ENCODE data around the gene OTUD5. TPM values are rescaled to one million over a fixed set of nuclear protein-coding genes. Genes with fewer than 3 reads are reported as not detected.

Gene OTUD5
- total RNA-seq, 1 experiment from 2014 or later = 59.5 TPM

- peaks cover 2% of the 10 kb centered on the region; the same call in 1 of the 2 replicates for H3K36me3 ChIP-seq (ENCODE audit: control insufficient read depth, insufficient read depth, low read length)
- ChIA-PET POLR2A (no interaction called here), CTCF (no interaction called here)
- DNase-seq (ENCODE audit: low read depth, low spot score) (no peak), ATAC-seq (no peak)
- intact Hi-C loops (cut with micrococcal nuclease; ENCODE audit: unreplicated experiment) (no loop called here), in situ Hi-C loops (cut with HindIII; ENCODE audit: low pct_unique_long_range_greater_than_20kb, low sequenced_read_pairs) (no loop called here)
- H3K4me3 ChIP-seq (ENCODE audit: low read depth in 2 of 2, low read length in 2 of 2) = no peak overlapping the region
- no peak overlapping the region for H3K27ac ChIP-seq (ENCODE audit: low read length)
- BruUV-seq (replicated peaks) = no TSS peak
- H3K9me3 ChIP-seq (ENCODE audit: control insufficient read depth, insufficient read depth, low read depth, low read length) = no peaks in the 10 kb centered on the region
- peaks cover under 1% of the 10 kb centered on the region; the same call in 1 of the 2 replicates for H3K4me1 ChIP-seq (ENCODE audit: control insufficient read depth, insufficient read depth, low read length)
- H3K27me3 ChIP-seq (ENCODE audit: control insufficient read depth, insufficient read depth, low read length) = no peaks in the 10 kb centered on the region
- TF ChIP-seq CTCF (IDR thresholded peaks at IDR 0.05) (no peak), REST (IDR thresholded peaks at IDR 0.05; ENCODE audit: insufficient read depth in 1 of 2, low read depth in 2 of 2, low read length in 1 of 2) (no peak), POLR2AphosphoS5 (IDR thresholded peaks at IDR 0.05; ENCODE audit: low read depth, low read length) (no peak), SIN3A (IDR thresholded peaks at IDR 0.05; ENCODE audit: borderline replicate concordance, insufficient read depth, low read depth, low read length) (no peak), TCF7L2 (IDR thresholded peaks at IDR 0.05; ENCODE audit: low read depth, low read length) (no peak)
Observed at GRCh38 chrX:48905090-48905790, 52.2 kb downstream of the OTUD5 start.

- Histone ChIP-seq H3K9me3 (ENCODE audit: control insufficient read depth, insufficient read depth, low read depth, low read length) (no peaks in the 10 kb centered on the region), H3K36me3 (ENCODE audit: control insufficient read depth, insufficient read depth, low read length) (peaks cover 2% of the 10 kb centered on the region; the same call in 1 of the 2 replicates), H3K4me1 (ENCODE audit: control insufficient read depth, insufficient read depth, low read length) (no peaks in the 10 kb centered on the region), H3K27ac (ENCODE audit: low read length) (no peak overlapping the region), H3K4me3 (ENCODE audit: low read depth in 2 of 2, low read length in 2 of 2) (no peak overlapping the region), H3K27me3 (ENCODE audit: control insufficient read depth, insufficient read depth, low read length) (no peaks in the 10 kb centered on the region)
- intact Hi-C loops (cut with micrococcal nuclease; ENCODE audit: unreplicated experiment) = no loop called here
- no peak for TF ChIP-seq REST (IDR thresholded peaks at IDR 0.05; ENCODE audit: insufficient read depth in 1 of 2, low read depth in 2 of 2, low read length in 1 of 2)
- no peak for TF ChIP-seq CTCF (IDR thresholded peaks at IDR 0.05)
- ATAC-seq (peak; percentile 29; the same call in 1 of the 2 replicates), DNase-seq (ENCODE audit: low read depth, low spot score) (no peak)
- POLR2A ChIA-PET = interaction anchor here (0.6 kb wide), 1 partner anchor 162 kb away, joined by 9 read pairs; no protein-coding TSS in a partner anchor
- no TSS peak for BruUV-seq (replicated peaks)
- CTCF ChIA-PET = no interaction called here
- in situ Hi-C loops (cut with HindIII; ENCODE audit: low pct_unique_long_range_greater_than_20kb, low sequenced_read_pairs) = no loop called here
Observed at GRCh38 chrX:48904626-48905025, 52.8 kb downstream of the OTUD5 start.

Measured in Panc1 (cell line).